ENCODE results near the gene ZNF597. TPM values are rescaled to one million over a fixed set of nuclear protein-coding genes. Genes with fewer than 3 reads are reported as not detected.

The ZNF597 gene, protein sequence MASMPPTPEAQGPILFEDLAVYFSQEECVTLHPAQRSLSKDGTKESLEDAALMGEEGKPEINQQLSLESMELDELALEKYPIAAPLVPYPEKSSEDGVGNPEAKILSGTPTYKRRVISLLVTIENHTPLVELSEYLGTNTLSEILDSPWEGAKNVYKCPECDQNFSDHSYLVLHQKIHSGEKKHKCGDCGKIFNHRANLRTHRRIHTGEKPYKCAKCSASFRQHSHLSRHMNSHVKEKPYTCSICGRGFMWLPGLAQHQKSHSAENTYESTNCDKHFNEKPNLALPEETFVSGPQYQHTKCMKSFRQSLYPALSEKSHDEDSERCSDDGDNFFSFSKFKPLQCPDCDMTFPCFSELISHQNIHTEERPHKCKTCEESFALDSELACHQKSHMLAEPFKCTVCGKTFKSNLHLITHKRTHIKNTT
- 2.3 TPM for total RNA-seq

DNA sequence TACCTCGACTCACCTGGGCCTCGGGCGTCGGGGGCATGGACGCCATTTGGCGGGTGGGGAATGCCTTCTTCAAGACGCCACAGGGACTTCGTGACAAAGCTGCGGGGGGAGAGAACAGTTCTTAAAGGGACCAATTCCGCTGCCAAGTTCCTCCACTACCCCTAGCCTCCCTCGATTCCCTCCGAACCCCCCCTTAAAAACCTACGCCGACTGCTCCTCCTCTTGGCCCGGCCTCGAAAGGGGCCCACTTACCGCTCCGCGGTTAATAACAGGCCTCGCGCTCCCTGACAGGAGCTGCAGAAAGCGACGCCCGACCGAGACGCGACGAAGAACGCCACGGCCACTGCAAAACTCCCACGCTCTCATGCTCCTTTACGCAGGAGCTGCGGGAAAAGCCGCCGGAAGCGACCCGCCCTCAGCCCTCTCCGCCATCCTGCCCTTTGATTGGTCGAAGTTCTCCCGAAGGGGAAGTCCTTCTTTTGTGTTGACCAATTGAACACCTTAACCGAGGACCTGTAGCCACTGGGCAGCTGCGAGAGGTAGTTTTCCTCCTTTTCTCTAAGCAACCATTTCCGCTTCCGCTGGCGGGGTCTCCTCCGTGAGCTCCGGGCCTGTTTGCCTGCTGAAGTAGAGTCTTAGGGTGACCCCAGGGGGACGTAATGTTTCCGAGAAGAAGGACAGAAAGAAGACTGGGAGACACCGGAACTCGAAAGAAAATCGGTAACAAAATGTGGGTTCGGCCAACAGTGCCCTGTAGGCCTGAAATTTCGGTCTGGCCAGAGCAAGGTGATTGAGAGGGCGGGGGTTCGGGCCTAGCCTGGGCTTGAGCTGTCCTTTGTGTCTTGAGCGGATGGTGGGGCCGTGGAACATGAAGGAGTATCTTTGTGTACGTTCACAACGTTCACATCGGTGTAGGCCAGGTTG lies at the start of gene ZNF597, which contains the start of gene NAA60:
Gene ZNF597, minus strand, starts transcription at position 397 of the 924 bp plus-strand sequence. Its CDS starts 351 bp downstream, at position 46.
Gene NAA60, plus strand, starts transcription at position 573 of the 924 bp plus-strand sequence. CDS start 32,548 bp downstream, outside the sequence.
- DNase-seq = peak; percentile 95

GRCh38 chr16:3492356-3492755 lies 49.1 kb upstream of the ZNF597 start:
- no peak for DNase-seq

- peak; percentile 68 for DNase-seq
Measured at GRCh38 chr16:3490911-3491629, 47.8 kb upstream of the ZNF597 start.

GRCh38 chr16:3488801-3489200 lies 45.5 kb upstream of the ZNF597 start:
- DNase-seq = peak; percentile 57

DNA sequence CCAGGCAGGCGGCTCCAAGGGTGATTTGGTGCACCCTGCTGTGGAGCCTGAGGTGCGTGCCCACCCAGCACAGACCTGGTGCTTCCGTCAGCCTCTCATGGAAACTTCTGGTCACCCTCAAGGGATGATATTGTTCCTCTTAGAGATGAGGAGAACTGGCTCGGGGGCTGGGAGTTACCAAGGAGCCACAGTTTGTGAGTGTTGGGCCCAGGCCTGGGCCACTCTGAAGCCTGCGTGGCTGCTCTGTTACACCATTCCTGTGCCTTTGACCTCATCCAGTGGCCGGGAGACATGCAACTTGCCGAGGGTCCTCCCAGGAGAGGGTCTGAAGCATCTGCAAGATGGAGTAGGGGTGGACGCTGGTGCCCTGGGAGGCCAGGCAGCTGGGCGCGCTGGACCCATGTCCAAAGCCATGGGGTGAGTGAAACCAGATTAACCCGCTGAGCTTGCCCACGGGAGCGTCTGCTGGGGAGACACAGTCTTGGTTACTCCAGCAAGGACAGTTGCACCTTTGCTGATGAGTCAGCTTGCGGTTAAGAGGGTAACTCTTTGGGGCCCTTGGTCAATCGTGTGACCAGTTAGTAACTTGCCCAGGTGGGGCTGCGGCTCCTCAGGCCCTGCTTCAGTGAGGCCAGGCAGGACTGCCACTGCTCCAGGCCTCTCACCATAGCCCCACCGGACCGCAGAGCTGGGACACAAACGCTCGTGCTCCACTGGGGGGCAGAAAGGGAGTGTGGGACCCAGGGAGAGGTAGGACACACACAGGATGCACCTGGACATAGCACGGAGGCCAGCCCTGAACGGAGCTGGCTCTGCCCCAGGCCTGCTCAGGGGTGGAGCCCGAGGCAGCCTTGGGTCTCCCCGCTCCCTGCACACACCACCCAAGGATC lies 44.5 kb upstream of the ZNF597 start:
- no peak for DNase-seq

- DNase-seq = no peak
Measured at GRCh38 chr16:3486506-3487215, 43.4 kb upstream of the ZNF597 start.

- DNase-seq = no peak
Measured at GRCh38 chr16:3485821-3486505, 42.7 kb upstream of the ZNF597 start.

DNA sequence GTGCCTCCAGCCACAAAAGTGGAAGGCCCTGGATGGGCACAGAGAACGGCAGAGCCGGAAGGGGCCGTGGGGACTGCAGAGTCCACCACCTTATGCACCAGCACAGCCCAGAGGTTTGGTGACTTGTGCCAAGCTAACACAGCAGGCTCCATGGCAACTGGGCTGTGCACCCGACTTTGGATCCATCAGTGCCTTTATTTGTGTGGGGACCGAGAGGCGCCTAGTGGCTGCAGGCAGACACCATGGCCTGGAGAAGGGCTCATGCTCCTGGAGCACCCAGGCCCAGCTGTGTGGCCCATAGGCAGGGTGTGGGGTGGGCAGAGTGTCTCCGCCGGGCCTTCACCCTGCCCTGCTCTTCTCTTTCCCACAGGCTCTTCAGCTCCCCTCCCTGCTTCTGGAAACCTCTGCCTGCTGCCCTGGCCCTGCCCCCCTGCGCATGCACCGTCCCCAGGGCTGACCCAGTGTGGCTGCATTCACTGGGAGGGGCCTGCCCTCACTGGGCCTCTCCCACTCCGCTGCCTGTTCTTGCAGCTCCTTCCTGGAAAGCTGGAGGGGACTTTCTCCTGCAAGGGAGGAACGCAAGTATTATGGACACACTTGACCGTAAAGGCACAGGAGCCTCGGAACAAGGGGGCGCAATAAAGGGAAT lies 41.9 kb upstream of the ZNF597 start:
- DNase-seq = no peak

- DNase-seq = no peak
Measured at GRCh38 chr16:3484318-3485096, 41.2 kb upstream of the ZNF597 start.

DNA sequence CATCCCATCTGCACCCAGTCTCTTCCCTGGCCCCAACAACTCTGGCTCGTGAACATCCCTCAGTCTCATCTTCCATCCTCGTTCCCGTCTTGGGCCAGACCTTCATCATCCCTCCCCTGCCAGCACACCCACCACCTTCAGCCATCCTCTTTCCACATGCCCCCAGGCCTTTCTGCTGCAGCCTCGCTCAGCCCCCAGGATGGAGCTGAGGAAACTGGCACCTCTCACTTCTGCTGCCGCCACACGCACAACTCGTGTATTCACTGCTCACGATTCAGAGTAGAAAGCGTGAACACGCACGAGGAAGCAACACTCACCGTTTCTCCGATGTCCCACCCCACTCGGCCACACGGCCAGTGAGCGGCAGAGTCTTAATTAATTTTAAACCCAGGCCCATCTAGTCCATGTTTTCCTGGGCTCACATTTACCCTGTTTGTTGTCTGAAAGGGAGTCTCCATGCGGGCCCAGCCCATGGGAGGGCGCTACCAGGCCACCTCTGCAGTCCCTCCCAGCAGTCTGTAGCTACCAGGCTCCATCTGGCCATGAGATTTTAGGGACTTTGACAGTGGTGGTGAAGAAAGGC lies 39.4 kb upstream of the ZNF597 start:
- no peak for DNase-seq

DNA sequence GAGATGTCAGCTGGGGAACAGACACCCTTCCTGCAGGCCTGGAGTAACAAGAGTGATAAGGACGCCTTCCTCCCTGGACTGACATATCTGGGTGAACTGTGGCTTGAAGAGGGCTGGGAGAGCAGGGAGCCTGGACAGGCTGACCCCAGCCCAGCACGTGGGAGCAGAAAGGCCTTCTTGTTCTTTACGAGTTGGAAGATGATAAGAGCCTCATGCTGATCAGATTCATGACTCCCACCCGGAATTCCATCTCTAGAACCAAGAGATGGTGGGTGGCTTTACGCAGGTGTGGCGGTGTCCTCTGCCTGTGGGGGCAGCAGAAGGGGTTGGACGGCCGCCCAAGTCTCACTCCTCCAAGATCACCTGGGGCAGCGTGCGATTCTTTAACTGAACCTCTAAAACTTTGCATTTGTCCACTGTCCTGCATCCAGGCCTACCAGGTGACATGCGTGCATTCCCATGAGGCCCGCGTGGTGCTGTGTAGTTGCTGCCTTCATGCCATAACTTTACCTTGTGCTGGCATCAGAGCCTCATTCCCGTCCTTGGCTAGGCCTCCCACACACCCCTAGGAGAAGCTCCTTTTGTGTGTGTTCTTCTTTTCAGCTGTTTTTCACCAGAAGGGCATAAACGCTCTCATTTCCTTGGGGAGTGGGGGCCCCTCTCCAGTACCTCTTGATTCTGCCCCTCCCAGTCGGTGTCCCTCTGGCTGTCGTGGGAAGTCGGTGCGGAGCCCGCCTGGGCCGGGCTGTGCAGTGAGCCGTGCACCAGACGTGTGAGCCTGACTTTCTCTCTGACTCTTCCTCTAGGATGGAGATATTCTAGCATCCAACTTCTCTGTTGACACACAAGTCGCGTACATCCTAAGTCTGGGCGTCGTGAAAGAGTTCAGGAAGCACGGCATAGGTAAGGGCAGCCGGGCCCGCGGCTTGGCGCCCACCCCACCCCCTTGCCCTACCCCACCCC lies 38.7 kb upstream of the ZNF597 start:
- no peak for DNase-seq

DNA sequence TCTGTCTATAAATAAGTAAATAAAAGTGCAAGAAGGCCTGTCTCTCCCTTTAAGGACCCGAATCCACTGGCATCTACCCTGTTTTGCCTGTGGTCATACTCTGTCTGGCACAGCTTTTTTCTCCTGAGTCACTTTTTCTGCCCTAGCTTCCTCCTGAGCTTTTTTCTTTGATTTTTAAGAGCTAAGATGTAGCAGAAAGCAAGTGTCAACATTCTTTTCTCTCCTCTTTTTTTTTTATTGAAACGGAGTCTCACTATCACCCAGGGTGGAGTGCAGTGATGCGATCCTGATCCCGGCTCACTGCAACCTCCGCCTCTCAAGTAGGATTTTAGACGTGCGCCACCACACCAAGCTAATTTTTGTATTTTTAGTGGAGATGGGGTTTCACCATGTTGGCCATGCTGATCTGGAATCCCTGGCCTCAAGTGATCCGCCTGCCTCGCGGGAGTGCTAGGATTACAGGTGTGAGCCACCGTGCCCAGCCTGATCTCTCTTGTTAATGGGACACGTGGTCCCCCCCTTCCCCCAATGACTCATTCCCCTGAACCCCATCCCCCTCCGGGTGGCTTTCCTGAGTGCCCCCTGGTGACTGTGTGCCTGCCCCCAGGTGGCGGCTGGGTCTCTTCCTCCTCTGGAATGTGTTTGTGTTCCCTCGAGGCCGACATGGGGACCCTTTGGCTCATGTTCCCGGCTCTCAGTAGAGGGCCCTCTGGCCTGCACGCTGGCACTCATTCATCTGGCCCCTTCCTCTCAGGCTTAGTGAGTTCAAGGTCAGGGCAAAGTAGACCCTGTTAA lies 37.8 kb upstream of the ZNF597 start:
- DNase-seq = no peak

- DNase-seq = no peak
Measured at GRCh38 chr16:3479654-3480216, 36.4 kb upstream of the ZNF597 start.

GRCh38 chr16:3478242-3478925 lies 35.1 kb upstream of the ZNF597 start:
- DNase-seq = no peak

DNA sequence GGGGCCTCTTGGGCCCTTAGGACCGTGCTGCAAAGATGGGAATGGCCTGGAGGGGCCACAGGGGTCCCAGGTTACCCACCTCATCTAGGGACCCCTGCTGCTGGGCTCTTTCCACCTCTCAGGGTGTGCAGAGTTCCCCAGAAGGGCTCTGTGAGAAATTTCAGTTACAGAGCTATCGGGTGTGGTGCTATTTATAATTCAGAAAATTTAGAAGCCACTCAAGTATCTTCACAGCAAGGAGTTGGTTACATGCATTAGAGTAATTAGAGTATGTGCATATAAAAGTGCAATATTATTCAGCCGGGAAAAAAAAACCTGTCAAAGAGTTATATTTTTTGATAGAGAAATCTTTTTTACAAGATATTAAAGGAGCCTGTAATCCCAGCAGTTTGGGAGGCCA lies 33.1 kb upstream of the ZNF597 start:
- no peak for DNase-seq

Measured in tongue (tissue), 2 donors.